A549 treated with RU486 at 1 μM for 4 hours (cell line): ENCODE results near the gene MAP2K4. TPM values are rescaled to one million over a fixed set of nuclear protein-coding genes. Genes with fewer than 3 reads are reported as not detected.

ENCODE experiments used
- total RNA-seq: library from RNA; stranded (reverse); fragments of 200-300 nt; extraction: Qiagen RNA extraction; gene quantifications from 5 replicates; pipeline ENCODE4 v1.2.3, GENCODE V29; 2022; ENCODE audit warnings: low read depth

The MAP2K4 gene
- 23.6 to 38.4 TPM (median 32.9 TPM) in 5 replicates for total RNA-seq

GRCh38 chr17:12020642-12021622 lies at the start of gene MAP2K4:
MAP2K4 (plus strand) TSS chr17:12020877; CDS start chr17:12020887, 10 bp downstream.

GRCh38 chr17:11997147-11997971 lies 23.3 kb upstream of the MAP2K4 start, which contains the start of gene ZNF18:
ZNF18 (minus strand) TSS chr17:11997475; CDS start chr17:11992829, 4,646 bp downstream.

Other genes starting within 250 kb of the MAP2K4 start
- 4.2 to 5.2 TPM (median 4.5 TPM) in 5 replicates for gene ZNF18, start 23.4 kb upstream of the MAP2K4 start, total RNA-seq